Lower lobe of right lung (tissue), 2 donors: ENCODE results near the gene GP1BA. TPM values are rescaled to one million over a fixed set of nuclear protein-coding genes. Genes with fewer than 3 reads are reported as not detected.

Experiments used
- ATAC-seq, 2 donors: fragments of 200-7000 bp; cut with Tn5 transposase; one replicate each; pipeline ENCODE4 v1.9.1; 2020 to 2022; ENCODE audit warnings: mild to moderate bottlenecking in 2 of 2, moderate library complexity in 2 of 2
- DNase-seq: peaks from one replicate; pipeline ENCODE4 v3.0.0-alpha.2; 2020
- H3K27ac ChIP-seq: fragments of 200-600 bp; one replicate; pipeline ENCODE4 v1.8.0; 2022
- H3K27me3 ChIP-seq: fragments of 200-600 bp; one replicate; pipeline ENCODE4 v1.8.0; 2022; ENCODE audit warnings: low read depth
- H3K36me3 ChIP-seq: fragments of 200-600 bp; one replicate; pipeline ENCODE4 v1.8.0; 2022; ENCODE audit warnings: mild to moderate bottlenecking
- H3K4me1 ChIP-seq: fragments of 200-600 bp; one replicate; pipeline ENCODE4 v1.8.0; 2022
- H3K4me3 ChIP-seq: fragments of 200-600 bp; one replicate; pipeline ENCODE4 v1.8.0; 2022; ENCODE audit warnings: mild to moderate bottlenecking
- H3K9me3 ChIP-seq: fragments of 200-600 bp; one replicate; pipeline ENCODE4 v1.8.0; 2022
- CTCF ChIP-seq: fragments of 200-600 bp; IDR thresholded peaks from one replicate; pipeline ENCODE4 v1.8.0; 2022; ENCODE audit warnings: antibody characterized with exemption, mild to moderate bottlenecking
- intact Hi-C: fragments of 100-400 bp; cut with DNase I; formaldehyde crosslinking; loops from one replicate; pipeline ENCODE4 v1.11.0; 2022
- total RNA-seq: library from RNA; stranded (reverse); fragmentation: NEBNext Ultra II Directional; extraction: Animal tissue kit (Norgen Biotek cat#: 25700); gene quantifications from one replicate; pipeline ENCODE4 v1.2.1, GENCODE V29; 2021
- donor health status: DM: no; HTN: yes; CAD: no; lungs with severe emphysema.

Gene GP1BA
- total RNA-seq, 1 donor from 2014 or later = 0.92 TPM

DNA sequence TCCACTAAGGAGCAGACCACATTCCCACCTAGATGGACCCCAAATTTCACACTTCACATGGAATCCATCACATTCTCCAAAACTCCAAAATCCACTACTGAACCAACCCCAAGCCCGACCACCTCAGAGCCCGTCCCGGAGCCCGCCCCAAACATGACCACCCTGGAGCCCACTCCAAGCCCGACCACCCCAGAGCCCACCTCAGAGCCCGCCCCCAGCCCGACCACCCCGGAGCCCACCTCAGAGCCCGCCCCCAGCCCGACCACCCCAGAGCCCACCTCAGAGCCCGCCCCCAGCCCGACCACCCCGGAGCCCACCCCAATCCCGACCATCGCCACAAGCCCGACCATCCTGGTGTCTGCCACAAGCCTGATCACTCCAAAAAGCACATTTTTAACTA, 1.6 kb downstream of the GP1BA start:
- intact Hi-C loops = no loop called here
- Histone ChIP-seq H3K9me3 (no peaks in the 10 kb centered on the region), H3K36me3 (peaks cover 28% of the 10 kb centered on the region), H3K4me1 (peaks cover 19% of the 10 kb centered on the region), H3K4me3 (no peak overlapping the region), H3K27me3 (no peaks in the 10 kb centered on the region), H3K27ac (no peak overlapping the region)
- DNase-seq (no peak), ATAC-seq (no peak)
- TF ChIP-seq CTCF = no peak

DNA sequence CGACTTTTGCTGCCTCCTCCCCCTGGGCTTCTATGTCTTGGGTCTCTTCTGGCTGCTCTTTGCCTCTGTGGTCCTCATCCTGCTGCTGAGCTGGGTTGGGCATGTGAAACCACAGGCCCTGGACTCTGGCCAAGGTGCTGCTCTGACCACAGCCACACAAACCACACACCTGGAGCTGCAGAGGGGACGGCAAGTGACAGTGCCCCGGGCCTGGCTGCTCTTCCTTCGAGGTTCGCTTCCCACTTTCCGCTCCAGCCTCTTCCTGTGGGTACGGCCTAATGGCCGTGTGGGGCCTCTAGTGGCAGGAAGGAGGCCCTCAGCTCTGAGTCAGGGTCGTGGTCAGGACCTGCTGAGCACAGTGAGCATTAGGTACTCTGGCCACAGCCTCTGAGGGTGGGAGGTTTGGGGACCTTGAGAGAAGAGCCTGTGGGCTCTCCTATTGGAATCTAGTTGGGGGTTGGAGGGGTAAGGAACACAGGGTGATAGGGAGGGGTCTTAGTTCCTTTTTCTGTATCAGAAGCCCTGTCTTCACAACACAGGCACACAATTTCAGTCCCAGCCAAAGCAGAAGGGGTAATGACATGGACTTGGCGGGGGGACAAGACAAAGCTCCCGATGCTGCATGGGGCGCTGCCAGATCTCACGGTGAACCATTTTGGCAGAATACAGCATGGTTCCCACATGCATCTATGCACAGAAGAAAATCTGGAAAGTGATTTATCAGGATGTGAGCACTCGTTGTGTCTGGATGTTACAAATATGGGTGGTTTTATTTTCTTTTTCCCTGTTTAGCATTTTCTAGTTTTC, 2.3 kb downstream of the GP1BA start:
- Histone ChIP-seq H3K36me3 (peaks cover 28% of the 10 kb centered on the region), H3K4me1 (peaks cover 26% of the 10 kb centered on the region), H3K27me3 (no peaks in the 10 kb centered on the region), H3K4me3 (no peak overlapping the region), H3K27ac (no peak overlapping the region), H3K9me3 (no peaks in the 10 kb centered on the region)
- intact Hi-C loops = no loop called here
- ATAC-seq (peak; percentile 18 to 48), DNase-seq (no peak)
- peak; percentile 16 for TF ChIP-seq CTCF

- Histone ChIP-seq H3K36me3 (peaks cover 28% of the 10 kb centered on the region), H3K27ac (no peak overlapping the region), H3K4me1 (peaks cover 27% of the 10 kb centered on the region), H3K9me3 (no peaks in the 10 kb centered on the region), H3K27me3 (no peaks in the 10 kb centered on the region), H3K4me3 (no peak overlapping the region)
- DNase-seq (no peak), ATAC-seq (no peak)
- intact Hi-C loops = no loop called here
- no peak for TF ChIP-seq CTCF
Measured at GRCh38 chr17:4935650-4936049, 3.6 kb downstream of the GP1BA start.

GRCh38 chr17:4936436-4936835, 4.4 kb downstream of the GP1BA start:
- ATAC-seq = no peak
- H3K27ac ChIP-seq = no peak overlapping the region
- no peak for DNase-seq
- H3K36me3 ChIP-seq = peaks cover 28% of the 10 kb centered on the region
- H3K4me1 ChIP-seq = peaks cover 34% of the 10 kb centered on the region
- H3K9me3 ChIP-seq = no peaks in the 10 kb centered on the region
- intact Hi-C loops = no loop called here
- H3K27me3 ChIP-seq = no peaks in the 10 kb centered on the region
- TF ChIP-seq CTCF = no peak
- H3K4me3 ChIP-seq = no peak overlapping the region

DNA sequence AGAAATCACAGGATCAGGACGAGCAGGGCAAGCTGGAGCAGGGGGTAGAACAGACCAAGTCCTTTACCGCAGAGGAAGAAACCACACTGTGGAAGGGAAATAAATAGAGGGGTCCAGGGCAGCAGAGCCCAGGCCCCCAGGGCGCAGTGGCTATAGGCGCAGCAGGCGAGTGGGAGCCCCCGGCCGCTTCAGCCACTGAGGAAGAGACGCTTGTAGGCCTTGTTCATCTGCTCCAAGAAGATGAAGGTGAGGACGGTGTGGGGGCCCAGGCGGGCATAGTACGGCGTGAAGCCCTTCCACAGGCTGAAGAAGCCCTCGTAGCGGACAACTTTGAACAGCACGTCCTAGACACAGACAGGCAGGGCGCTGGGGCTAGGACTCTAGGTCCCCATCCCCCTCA, 5.5 kb downstream of the GP1BA start:
- no peak for TF ChIP-seq CTCF
- DNase-seq = no peak
- H3K36me3 ChIP-seq = peaks cover 36% of the 10 kb centered on the region
- no peaks in the 10 kb centered on the region for H3K9me3 ChIP-seq
- peaks cover 37% of the 10 kb centered on the region for H3K4me1 ChIP-seq
- no peaks in the 10 kb centered on the region for H3K27me3 ChIP-seq
- intact Hi-C loops = no loop called here
- H3K4me3 ChIP-seq = no peak overlapping the region
- H3K27ac ChIP-seq = no peak overlapping the region
- ATAC-seq = no peak
